B cell (primary cell): ENCODE results near the gene CTIF. TPM values are rescaled to one million over a fixed set of nuclear protein-coding genes. Genes with fewer than 3 reads are reported as not detected.

ENCODE experiments used
- ATAC-seq: fragments of 200-7000 bp; cut with Tn5 transposase; one replicate; pipeline ENCODE4 v1.10.0; 2021; ENCODE audit warnings: low read depth, mild to moderate bottlenecking, moderate number of reproducible peaks, moderate library complexity
- CTCF ChIA-PET: fragments of 350-600 bp; sonication (Branson Sonifier 250); formaldehyde crosslinking; loops from one replicate; lab custom pipeline; 2021; ENCODE audit warnings: antibody characterized with exemption, inconsistent platforms; lab: Charles Lee
- POLR2A ChIA-PET: fragments of 350-600 bp; sonication (Branson Sonifier 250); formaldehyde crosslinking; loops from one replicate; lab custom pipeline; 2021; ENCODE audit warnings: antibody characterized with exemption; lab: Charles Lee
- DNase-seq: peaks from one replicate; pipeline ENCODE4 v3.0.0; 2013
- H2AFZ ChIP-seq: 2 replicates; pipeline ENCODE4 v1.6.1; 2012; ENCODE audit warnings: mild to moderate bottlenecking, low read depth, low read length; ENCODE audit not compliant: insufficient read depth, poor library complexity, severe bottlenecking
- H3K27ac ChIP-seq, 2 donors: 1 replicate in 1 of 2; 2 replicates in 1 of 2; pipeline ENCODE4 v1.5.1; 2012 to 2013; ENCODE audit warnings: low read length in 2 of 2, mild to moderate bottlenecking in 2 of 2, moderate library complexity in 1 of 2
- H3K27me3 ChIP-seq, 4 experiments: fragments of 200-600 bp in 1 of 4; sonication (generic) in 1 of 4; replicated peaks in 1 of 4; 1 replicate in 2 of 4; 2 replicates in 2 of 4; pipeline versions ENCODE4 v1.6.1 to v1.7.0; 2013 to 2016; ENCODE audit warnings: low read length in 3 of 4, mild to moderate bottlenecking in 2 of 4, mixed read lengths in 1 of 4, moderate library complexity in 1 of 4; ENCODE audit not compliant: insufficient read depth in 4 of 4, control insufficient read depth in 3 of 4; ENCODE audit errors: control extremely low read depth in 1 of 4
- H3K36me3 ChIP-seq, 2 experiments: replicated peaks in 1 of 2; 1 replicate in 1 of 2; 2 replicates in 1 of 2; pipeline versions ENCODE4 v1.6.1 to v1.7.1; 2013; ENCODE audit warnings: low read length in 1 of 2; ENCODE audit not compliant: insufficient read depth in 2 of 2, control insufficient read depth in 1 of 2; ENCODE audit errors: control extremely low read depth in 1 of 2, extremely low read depth in 1 of 2
- H3K4me1 ChIP-seq, 2 donors: fragments of 200-600 bp in 1 of 2; sonication (generic) in 1 of 2; 1 replicate in 1 of 2; 2 replicates in 1 of 2; pipeline versions ENCODE4 v1.5.1 to v1.6.1; 2013 to 2017; ENCODE audit warnings: low read length in 2 of 2; ENCODE audit not compliant: control insufficient read depth in 2 of 2, insufficient read depth in 2 of 2
- H3K4me2 ChIP-seq: replicated peaks from 2 replicates; pipeline ENCODE3; 2012; ENCODE audit warnings: mild to moderate bottlenecking, low read depth, low read length; ENCODE audit not compliant: poor library complexity, severe bottlenecking
- H3K4me3 ChIP-seq, 5 experiments: fragments of 200-600 bp in 1 of 5; sonication (generic) in 1 of 5; 1 replicate in 3 of 5; 2 replicates in 2 of 5; pipeline versions ENCODE4 v1.5.1 to v1.7.0; 2011 to 2016; ENCODE audit warnings: low read length in 4 of 5, mild to moderate bottlenecking in 4 of 5, low read depth in 2 of 5, control low read depth in 1 of 5, moderate library complexity in 1 of 5; ENCODE audit not compliant: insufficient read depth in 1 of 5; ENCODE audit errors: control extremely low read depth in 1 of 5, extremely low read depth in 1 of 5
- H3K79me2 ChIP-seq: fragments of 200-600 bp; sonication (generic); one replicate; pipeline ENCODE4 v1.6.0; 2016; ENCODE audit warnings: low read length; ENCODE audit not compliant: control insufficient read depth, insufficient read depth
- H3K9ac ChIP-seq: fragments of 200-600 bp; sonication (generic); 2 replicates; pipeline ENCODE4 v1.6.1; 2017; ENCODE audit warnings: mild to moderate bottlenecking, low read length, moderate library complexity
- H3K9me3 ChIP-seq, 3 donors: one replicate each; pipeline versions ENCODE4 v1.6.1 to v1.7.1; 2013; ENCODE audit warnings: low read length in 2 of 3; ENCODE audit not compliant: control insufficient read depth in 2 of 3, insufficient read depth in 1 of 3; ENCODE audit errors: control extremely low read depth in 1 of 3
- H4K20me1 ChIP-seq: 2 replicates; pipeline ENCODE4 v1.6.0; 2012; ENCODE audit warnings: mild to moderate bottlenecking, low read length; ENCODE audit not compliant: insufficient read depth, control insufficient read depth, poor library complexity, severe bottlenecking
- H3K27ac Mint-ChIP-seq: one replicate; pipeline ENCODE4 v1.8.0; 2021; ENCODE audit warnings: mixed read lengths
- H3K27me3 Mint-ChIP-seq: one replicate; pipeline ENCODE4 v1.8.0; 2021; ENCODE audit warnings: mixed read lengths
- H3K4me1 Mint-ChIP-seq: one replicate; pipeline ENCODE4 v1.8.0; 2021; ENCODE audit warnings: mixed read lengths
- H3K4me3 Mint-ChIP-seq: one replicate; pipeline ENCODE4 v1.8.0; 2021; ENCODE audit warnings: mixed read lengths
- H3K9me3 Mint-ChIP-seq: one replicate; pipeline ENCODE4 v1.8.0; 2022; ENCODE audit warnings: mixed read lengths; ENCODE audit not compliant: insufficient read depth
- EZH2 ChIP-seq: IDR thresholded peaks from 2 replicates; pipeline ENCODE4 v1.6.1; 2012; ENCODE audit warnings: borderline replicate concordance, low read depth, mild to moderate bottlenecking, moderate library complexity, low read length; ENCODE audit not compliant: insufficient read depth, poor library complexity, severe bottlenecking
- WGBS: methylation state at CpG from one replicate; pipeline ENCODE4 v1.1.5; 2013; ENCODE audit warnings: missing lambda C conversion rate; ENCODE audit not compliant: insufficient coverage; 5-methylcytosine and 5-hydroxymethylcytosine counted together
- intact Hi-C: fragments of 100-400 bp; cut with micrococcal nuclease; formaldehyde crosslinking; loops from one replicate; pipeline ENCODE4 v1.10.0; 2022
- polyA plus RNA-seq: library from polyadenylated mRNA; depleted of rRNA; stranded (reverse); fragments of >200 nt; gene quantifications from 2 replicates; pipeline ENCODE4 v1.2.3, GENCODE V29; 2012
- total RNA-seq, 2 donors: library from RNA; stranded (reverse); fragments of 120-200 nt in 1 of 2; gene quantifications; 1 replicate in 1 of 2; 2 replicates in 1 of 2; pipeline versions ENCODE4 v1.2.3 to v1.2.4, GENCODE V29; 2013 to 2022
- TF ChIP-seq, protein P1 (sequence below): fragments of 200-600 bp; IDR thresholded peaks from one replicate; pipeline ENCODE4 v1.8.0; 2022; ENCODE audit warnings: antibody characterized with exemption, mild to moderate bottlenecking

The CTIF gene
- total and polyA plus RNA-seq, 2 donors (not counting 1 experiment from before 2014, with no cell fraction given), result 3.6 to 16.2 TPM

DNA sequence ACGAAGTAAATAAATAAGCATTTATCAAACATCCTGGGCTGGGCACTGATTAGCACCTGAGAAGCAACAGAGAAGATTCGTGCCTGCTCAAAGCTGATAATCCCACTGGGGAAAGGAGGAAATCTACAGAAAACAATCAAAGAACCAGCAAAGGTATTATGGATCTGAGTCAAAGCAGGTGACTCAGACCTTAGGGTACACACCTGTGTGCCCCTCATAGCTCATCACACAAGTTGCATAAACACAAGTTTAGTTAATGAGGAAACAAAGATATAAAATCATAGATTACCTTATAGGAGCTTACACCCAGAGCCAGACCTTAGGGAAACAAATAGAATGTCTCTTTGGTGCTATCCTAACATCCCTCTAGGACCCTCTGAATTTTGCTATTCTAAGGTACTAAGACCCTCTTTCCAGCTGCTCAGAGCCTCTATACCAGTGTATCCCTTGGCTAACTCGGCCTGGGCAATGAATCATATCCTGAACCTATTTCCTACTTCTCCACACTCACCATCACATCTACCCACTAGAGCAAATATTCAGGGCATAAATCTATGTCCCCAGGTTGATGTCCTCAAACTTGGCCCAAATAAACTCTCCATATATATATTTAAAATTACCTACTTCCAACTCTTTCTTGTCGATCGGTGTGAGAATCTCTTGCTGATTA, 19.3 kb upstream of the CTIF start:
- H4K20me1 ChIP-seq, result no peaks in the 10 kb centered on the region
- no peak overlapping the region for H3K4me2 ChIP-seq
- no peak overlapping the region for H3K27ac Mint-ChIP-seq
- intact Hi-C loops, result no loop called here
- H3K27me3 ChIP-seq, result peaks cover 0 to 12% (median 8%) of the 10 kb centered on the region in 4 experiments
- no peak for ATAC-seq
- ChIA-PET CTCF (no interaction called here), POLR2A (no interaction called here)
- no peaks in the 10 kb centered on the region for H3K9me3 Mint-ChIP-seq
- no peaks in the 10 kb centered on the region for H3K79me2 ChIP-seq
- H2AFZ ChIP-seq, result no peak overlapping the region
- H3K4me3 Mint-ChIP-seq, result no peak overlapping the region
- no peaks in the 10 kb centered on the region for H3K36me3 ChIP-seq
- H3K27me3 Mint-ChIP-seq, result peaks cover 36% of the 10 kb centered on the region
- no peaks in the 10 kb centered on the region for H3K4me1 Mint-ChIP-seq
- H3K27ac ChIP-seq, result no peak overlapping the region
- no peak for DNase-seq
- H3K9ac ChIP-seq, result no peak overlapping the region
- 73% methylated on average over 1 of the region's 5 CpGs for WGBS
- TF ChIP-seq, protein P1, sequence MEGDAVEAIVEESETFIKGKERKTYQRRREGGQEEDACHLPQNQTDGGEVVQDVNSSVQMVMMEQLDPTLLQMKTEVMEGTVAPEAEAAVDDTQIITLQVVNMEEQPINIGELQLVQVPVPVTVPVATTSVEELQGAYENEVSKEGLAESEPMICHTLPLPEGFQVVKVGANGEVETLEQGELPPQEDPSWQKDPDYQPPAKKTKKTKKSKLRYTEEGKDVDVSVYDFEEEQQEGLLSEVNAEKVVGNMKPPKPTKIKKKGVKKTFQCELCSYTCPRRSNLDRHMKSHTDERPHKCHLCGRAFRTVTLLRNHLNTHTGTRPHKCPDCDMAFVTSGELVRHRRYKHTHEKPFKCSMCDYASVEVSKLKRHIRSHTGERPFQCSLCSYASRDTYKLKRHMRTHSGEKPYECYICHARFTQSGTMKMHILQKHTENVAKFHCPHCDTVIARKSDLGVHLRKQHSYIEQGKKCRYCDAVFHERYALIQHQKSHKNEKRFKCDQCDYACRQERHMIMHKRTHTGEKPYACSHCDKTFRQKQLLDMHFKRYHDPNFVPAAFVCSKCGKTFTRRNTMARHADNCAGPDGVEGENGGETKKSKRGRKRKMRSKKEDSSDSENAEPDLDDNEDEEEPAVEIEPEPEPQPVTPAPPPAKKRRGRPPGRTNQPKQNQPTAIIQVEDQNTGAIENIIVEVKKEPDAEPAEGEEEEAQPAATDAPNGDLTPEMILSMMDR, result no peak
- no peak for TF ChIP-seq EZH2
- H3K4me3 ChIP-seq, result no peak overlapping the region
- no peaks in the 10 kb centered on the region for H3K4me1 ChIP-seq
- peaks cover 0 to under 1% (median 0%) of the 10 kb centered on the region in 3 donors for H3K9me3 ChIP-seq

- no peak overlapping the region for H3K27ac Mint-ChIP-seq
- no peaks in the 10 kb centered on the region for H3K4me1 ChIP-seq
- TF ChIP-seq EZH2, result no peak
- TF ChIP-seq, protein P1, result no peak
- POLR2A ChIA-PET, result no interaction called here
- no peak overlapping the region for H2AFZ ChIP-seq
- H4K20me1 ChIP-seq, result no peaks in the 10 kb centered on the region
- CTCF ChIA-PET, result interaction anchor here (1.2 kb wide), 1 partner anchor 77 kb away, joined by 3 read pairs; no protein-coding TSS in a partner anchor
- no peaks in the 10 kb centered on the region for H3K4me1 Mint-ChIP-seq
- H3K9me3 Mint-ChIP-seq, result no peaks in the 10 kb centered on the region
- H3K79me2 ChIP-seq, result no peaks in the 10 kb centered on the region
- H3K9me3 ChIP-seq, result peaks cover 0 to 4% (median 0%) of the 10 kb centered on the region in 3 donors
- DNase-seq (no peak), ATAC-seq (no peak)
- intact Hi-C loops, result no loop called here
- no peak overlapping the region for H3K4me2 ChIP-seq
- peaks cover 49% of the 10 kb centered on the region for H3K27me3 Mint-ChIP-seq
- H3K4me3 Mint-ChIP-seq, result no peak overlapping the region
- 88% methylated on average over 5 of the region's 5 CpGs for WGBS
- H3K27me3 ChIP-seq, result peaks cover 0 to 9% (median 7%) of the 10 kb centered on the region in 4 experiments
- no peak overlapping the region for H3K27ac ChIP-seq
- H3K9ac ChIP-seq, result no peak overlapping the region
- H3K4me3 ChIP-seq, result no peak overlapping the region
- no peaks in the 10 kb centered on the region for H3K36me3 ChIP-seq
These were observed 17.1 kb upstream of the CTIF start for GRCh38 chr18:48521723-48522122.
